Measurements from ENCODE around the gene RETN.

The RETN gene

DNA sequence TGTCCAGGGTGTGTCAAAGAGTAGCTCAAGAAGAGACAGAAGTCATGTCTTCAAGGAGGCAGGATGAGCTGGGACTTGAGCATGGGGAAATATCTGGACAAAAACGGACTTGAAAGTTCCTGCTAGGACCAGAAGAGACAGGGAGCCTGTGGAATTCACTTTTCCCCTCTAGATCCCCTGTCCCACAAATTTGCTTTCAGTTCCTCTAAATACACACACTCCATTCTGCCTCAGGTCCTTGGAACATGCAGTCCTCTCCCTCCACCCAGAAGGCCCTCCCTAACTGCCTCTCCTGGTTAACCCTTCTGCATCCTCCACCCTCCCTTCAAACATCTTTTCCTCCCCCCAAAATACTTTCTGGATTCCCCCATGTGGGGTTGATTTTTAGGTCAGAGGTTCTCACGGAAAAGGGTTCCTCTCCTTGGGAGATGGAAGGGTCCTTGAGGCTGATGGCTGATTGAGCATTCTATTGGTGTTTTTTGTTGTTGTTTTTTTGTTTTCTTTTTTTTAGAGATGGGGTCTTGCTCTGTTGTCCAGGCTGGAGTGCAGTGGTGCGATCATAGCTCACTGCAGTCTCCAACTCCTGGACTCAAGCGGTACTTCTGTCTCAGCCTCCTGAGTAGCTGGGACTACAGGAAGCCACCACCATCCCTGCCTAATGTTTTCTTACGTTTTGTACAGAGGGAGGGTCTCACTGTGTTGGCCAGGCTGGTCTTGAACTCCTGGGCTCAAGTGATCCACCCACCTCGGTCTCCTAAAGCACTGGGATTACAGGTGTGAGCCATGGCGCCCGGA lies 6.9 kb upstream of the RETN start:
- DNase-seq, result no peak

DNA sequence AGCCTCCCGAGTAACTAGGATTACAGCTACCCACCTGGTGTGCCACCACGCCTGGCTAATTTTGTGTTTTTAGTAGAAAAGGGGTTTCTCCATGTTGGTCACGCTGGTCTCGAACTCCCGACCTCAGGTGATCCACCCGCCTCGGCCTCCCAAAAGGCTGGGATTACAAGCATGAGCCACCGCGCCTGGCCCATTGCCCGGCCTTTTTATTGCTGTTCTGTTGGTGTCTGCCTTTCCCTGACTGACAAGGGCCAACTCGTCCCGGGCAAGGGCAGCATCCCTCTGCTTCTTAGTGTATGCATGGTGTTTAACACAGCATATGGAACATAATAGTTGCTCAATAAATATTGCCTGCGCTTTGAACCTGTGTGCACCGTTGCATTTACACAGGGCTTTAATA lies 6.2 kb upstream of the RETN start:
- DNase-seq, result no peak

DNA sequence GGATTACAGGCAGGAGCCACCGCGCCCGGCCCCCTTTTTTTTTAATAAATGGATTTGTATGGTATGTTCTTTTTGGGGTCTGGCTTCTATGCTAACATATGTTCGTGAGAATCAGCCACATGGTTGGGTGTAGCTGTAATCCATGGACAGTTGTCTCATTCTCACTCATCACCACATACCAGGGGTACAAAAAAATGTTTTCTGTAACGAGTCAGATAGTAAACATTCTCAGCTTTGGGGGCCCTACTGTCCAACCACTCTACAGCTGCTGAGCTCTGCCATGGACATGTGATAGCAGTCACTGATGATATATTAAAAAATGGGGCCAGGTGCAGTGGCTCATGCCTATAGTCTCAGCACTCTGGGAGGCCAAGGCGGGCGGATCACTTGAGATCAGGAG lies 5.1 kb upstream of the RETN start:
- no peak for DNase-seq

DNA sequence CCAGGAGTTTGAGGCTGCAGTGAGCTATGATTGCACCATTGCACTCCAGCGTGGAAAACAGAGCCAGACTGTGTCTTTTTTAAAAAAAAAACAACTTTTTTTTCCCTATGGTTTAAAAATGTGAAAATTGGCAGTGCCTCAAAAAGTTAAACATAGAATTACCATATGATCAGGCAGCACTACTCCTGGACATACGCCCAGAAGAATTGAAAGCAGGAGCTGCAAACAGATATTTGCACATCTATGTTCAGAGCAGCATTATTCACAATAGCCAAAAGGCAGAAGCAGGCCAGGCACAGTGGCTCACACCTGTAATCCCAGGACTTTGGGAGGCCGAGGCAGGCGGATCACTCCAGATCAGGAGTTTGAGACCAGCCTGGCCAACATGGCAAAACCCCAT lies 3.8 kb upstream of the RETN start:
- no peak for DNase-seq

DNA sequence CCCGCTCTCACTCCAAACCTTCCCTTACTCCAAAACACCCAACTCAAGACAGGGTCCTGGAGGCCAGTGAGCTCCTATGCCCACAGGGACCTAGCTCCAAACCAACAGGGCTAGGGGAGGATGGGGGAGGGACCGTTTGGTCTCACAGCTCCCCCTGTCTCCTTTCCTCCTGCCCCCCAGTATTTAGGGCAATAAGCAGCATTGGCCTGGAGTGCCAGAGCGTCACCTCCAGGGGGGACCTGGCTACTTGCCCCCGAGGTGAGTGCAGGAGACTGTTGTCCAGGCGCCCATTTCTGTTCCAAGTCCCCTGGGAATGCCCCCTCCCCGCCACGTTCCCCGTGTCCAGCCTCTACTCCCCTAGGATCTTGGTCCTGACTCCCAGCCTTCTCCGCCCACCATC lies 792 bp downstream of the RETN start:
- no peak for DNase-seq

DNA sequence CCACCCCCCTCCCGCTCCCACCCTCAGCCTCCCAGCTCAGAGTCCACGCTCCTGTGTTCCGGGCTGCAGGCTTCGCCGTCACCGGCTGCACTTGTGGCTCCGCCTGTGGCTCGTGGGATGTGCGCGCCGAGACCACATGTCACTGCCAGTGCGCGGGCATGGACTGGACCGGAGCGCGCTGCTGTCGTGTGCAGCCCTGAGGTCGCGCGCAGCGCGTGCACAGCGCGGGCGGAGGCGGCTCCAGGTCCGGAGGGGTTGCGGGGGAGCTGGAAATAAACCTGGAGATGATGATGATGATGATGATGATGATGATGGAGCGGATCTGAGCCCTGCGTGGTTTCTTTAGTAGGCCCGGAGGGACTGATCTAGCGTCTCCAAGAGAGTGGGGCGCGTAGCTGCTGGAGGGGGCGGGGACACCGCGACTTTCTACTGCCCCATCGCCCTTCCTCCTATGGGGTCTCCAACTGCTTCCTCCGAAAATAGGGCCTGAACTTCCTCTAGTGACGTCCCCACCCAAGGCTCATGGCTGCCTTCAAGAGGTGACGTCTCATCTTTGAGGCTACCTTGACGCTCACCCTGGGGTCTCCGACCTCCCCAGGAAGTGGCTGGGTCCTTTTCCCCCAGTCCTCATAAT lies 1.4 kb downstream of the RETN start:
- peak; percentile 65 for DNase-seq

DNA sequence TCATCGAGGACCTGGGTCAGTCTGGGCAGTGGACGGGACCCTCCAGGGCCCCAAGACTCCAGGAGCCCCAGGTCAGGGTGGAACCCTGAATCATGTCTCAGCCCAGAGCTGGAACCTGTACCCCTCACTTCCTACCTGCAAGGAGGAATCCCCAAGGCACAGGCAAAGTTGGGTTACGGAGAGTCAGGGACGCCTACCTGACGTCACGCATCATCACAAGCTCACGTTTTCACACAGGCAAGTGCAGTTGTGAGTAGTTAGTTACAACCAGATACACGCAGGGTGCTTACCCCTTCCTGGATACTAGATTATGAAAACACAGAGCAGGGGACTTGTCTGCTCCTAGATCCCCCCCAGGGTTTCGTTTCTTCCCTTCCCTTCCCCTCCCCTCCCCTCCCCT lies 1.9 kb downstream of the RETN start:
- peak; percentile 36 for DNase-seq

DNA sequence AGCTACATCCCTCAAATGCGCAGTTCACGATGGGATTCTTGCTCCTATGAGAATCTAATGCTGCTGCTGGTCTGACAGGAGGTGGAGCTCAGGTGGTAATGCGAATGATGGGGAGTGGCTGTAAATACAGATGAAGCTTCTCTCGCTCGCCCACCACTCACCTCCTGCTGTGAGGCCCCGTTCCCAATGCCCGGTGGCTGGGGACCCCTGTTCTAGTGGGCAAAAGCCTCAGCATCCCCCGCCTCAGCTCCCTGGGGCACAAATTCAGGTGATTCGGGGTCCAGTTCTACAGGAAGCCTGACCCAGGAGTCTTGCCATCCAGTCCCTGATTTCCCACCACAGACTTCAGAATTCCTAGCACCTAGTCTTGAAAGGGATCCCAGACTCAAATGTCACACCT lies 3.7 kb downstream of the RETN start:
- no peak for DNase-seq

DNA sequence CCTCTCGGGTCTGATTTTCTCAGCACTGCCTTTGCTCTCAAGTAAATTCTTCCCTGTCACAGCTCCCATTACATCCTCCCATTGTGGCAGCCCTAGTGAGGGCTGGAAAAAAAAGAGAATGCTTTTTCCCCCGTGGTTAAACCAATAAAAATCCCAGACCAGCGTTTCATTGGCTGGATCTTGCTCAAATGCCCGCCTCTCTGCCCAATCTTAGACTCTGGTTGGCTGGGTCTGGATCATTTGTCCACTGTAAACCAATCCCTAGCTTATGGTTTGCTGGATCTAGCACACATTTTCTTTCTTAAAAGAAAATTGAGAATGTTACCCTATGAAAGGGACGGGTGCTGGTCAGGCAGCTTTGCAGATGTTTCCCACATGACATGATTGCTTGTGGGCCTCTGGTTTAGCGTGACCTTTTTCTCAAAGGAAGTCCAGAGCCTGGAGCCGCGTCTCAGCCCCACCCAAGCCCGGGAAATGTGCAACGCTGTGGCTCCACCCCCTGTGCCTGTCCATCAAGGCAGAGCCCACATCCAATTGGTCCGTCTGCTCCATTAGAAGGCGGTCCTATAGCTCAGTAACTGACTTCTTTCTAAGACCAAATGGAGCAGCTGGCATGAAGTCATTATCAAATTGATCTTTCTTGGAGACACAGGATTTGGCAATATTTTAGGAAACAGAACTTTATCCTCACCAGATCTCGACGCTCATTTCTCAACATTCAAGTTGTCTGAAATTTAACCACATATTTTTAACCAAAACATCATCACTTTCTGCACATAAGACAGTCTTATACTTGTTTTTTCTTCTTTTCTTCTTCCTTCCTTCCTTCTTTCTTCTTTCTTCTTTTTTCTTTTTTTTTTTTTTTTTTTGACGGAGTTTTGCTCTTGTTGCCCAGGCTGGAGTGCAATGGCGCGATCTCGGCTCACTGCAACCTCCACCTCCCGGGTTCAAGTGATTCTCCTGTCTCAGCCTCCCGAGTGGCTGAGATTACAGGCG lies 5.5 kb downstream of the RETN start:
- peak; percentile 73 for DNase-seq

DNA sequence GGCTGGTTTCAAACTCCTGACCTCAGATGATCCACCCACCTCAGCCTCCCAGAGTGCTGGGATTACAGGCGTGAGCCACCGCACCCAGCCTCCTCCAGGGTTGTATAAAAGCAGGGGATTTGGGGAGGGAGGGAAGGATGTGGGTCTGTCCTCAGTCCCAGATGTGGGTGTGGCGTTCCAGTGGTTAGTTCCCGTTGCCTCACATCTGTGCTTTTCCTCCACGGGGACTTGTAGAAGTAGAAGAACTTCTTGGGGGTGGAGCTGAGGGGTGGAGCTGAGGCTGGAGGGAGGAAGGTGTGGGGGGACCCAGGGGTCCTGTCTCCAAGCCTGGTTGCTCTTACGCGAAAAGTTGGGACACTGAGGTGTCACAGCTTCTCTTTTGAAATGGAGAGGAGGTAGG lies 7.5 kb downstream of the RETN start:
- no peak for DNase-seq

DNA sequence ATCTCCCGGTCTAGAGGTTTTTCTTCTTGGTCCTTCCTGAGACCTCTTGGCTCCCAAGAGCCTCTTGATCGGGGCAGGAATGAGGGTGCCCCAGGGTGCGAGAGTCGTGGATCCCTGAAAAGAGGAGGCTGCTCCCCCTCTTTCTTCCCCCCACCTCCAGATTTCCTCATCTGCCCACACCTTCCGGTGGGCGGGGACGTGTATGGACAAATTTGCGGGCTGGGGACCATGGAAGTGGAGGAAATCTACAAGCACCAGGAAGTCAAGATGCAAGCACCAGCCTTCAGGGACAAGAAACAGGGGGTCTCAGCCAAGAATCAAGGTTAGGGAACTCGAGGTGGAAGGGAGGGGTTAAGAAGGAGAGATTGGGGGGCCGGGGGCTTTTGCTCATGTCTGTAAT lies 8.0 kb downstream of the RETN start, which contains the start of gene MCEMP1:
TSS of gene MCEMP1 (plus strand) at position 237 of the 400 bp plus-strand sequence. CDS start at position 268, 31 bp downstream.
- no peak for DNase-seq

DNA sequence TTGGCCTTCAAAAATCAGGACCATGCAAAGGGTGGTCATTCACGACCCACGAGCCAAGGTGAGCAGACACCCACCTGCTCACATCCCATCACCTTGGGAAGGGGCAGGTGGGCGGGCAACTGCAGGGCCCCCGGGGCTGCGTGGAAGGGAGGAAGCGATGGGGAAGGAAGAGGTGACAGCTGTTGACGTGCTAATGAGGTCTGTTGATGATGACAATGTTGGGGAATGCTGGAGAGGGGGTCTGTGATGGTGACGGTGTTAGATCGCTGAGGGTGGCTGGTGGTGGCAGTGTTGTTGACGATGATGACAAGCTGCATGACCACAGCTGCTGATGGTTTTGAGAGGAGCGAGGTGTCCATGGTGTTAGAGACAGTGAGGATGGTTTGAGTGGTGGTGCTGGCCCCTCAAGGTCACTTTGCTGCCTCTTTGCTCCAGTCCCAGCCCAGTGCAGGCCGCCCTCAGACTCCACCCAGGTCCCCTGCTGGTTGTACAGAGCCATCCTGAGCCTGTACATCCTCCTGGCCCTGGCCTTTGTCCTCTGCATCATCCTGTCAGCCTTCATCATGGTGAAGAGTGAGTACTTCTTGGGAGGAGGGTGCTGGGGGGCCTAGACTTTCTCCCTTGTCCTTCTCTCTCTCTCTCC lies 8.9 kb downstream of the RETN start:
- no peak for DNase-seq

DNA sequence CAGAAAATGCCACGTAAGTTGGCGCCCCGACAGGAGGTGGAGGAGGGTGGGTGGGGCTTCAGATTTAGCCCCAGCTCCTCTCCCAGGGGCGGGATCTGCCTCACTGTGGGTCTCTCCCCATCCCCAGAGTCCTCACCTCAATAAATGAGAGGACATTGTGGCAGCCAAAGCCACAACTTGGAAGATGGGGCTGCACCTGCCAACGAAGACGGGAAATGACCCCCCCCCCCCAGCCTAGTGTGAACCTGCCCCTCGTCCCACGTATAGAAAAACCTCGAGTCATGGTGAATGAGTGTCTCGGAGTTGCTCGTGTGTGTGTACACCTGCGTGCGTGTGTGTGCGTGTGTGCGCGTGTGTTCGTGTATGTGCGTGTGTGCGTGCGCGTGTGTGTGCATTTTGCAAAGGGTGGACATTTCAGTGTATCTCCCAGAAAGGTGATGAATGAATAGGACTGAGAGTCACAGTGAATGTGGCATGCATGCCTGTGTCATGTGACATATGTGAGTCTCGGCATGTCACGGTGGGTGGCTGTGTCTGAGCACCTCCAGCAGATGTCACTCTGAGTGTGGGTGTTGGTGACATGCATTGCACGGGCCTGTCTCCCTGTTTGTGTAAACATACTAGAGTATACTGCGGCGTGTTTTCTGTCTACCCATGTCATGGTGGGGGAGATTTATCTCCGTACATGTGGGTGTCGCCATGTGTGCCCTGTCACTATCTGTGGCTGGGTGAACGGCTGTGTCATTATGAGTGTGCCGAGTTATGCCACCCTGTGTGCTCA lies 10.3 kb downstream of the RETN start:
- peak; percentile 65 for DNase-seq

DNA sequence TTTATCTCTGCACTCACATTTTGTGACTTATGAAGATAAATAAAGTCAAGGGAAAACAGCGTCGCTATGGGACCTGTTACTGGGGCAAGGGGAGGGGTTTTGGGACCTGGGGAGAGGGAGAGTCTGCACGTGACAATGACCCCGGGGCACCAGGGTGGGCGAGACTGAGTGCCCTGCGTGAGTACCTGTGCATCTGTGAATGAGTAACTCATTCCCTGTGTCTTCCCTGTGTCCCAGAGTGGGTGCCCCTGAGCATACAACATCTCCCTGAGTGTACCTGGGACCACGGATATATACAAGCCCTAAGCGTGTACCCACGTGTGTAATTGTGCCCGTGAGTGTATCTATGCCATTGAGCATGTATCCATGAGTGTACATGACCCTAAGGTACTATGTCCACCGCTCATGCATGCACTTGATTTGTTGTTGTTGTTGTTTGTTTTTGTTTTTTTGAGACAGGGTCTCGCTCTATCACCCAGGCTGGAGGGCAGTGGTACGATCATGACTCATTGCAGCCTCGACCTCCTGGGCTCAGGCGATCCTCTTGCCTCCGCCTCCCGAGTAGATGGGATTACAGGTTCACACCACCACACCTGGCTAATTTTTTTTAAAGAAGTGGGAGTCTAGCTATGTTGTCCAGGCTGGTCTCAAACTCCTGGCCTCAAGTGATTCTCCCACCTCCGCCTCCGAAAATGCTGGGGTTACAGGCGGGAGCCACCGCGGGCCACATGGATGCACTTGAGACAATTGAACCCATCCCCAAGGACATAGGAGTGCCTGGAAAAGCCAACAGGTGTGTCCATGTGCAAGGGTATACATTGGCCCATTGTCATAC lies 11.1 kb downstream of the RETN start:
- DNase-seq, result no peak

DNA sequence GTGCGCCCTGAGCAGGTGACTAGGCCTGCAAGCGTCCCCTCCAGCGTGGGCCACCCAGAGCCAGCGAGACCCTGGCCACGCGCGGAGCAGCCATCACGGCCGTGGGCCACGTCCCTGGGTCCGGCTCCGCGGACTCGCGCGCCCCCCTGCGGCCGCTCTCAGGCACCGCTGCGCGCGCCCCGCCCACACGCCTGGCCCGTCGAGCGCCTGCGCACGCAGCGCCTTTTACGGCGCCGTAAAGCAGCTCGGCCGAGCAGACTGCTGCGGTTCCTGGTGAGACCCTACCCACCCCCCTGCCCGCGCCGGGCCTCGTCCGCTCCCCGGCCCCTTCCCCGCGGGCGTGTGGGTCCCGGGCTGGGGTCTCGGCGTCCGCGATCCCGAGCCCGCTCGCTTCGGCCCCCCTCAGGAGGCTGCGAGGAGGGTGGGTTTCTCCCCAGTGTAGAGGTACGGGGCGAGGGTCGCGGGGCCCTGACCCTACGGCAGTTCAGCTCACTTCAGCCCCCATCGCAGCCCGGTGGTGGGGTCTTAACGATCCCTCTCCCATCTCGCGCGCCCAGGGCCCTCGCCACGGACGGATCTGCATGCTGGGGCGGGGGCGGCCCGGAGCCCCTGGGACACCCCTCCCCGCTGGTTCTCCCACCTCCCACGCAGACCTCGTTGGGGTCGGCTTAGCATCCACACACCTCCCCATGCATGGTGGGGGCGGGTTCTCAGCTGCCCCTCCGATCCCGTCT lies 11.9 kb downstream of the RETN start, which contains the start of gene TRAPPC5:
TSS of gene TRAPPC5 (plus strand) at position 228 of the 734 bp plus-strand sequence. CDS start 1,421 bp downstream, outside the sequence.
- DNase-seq, result peak; percentile 86

DNA sequence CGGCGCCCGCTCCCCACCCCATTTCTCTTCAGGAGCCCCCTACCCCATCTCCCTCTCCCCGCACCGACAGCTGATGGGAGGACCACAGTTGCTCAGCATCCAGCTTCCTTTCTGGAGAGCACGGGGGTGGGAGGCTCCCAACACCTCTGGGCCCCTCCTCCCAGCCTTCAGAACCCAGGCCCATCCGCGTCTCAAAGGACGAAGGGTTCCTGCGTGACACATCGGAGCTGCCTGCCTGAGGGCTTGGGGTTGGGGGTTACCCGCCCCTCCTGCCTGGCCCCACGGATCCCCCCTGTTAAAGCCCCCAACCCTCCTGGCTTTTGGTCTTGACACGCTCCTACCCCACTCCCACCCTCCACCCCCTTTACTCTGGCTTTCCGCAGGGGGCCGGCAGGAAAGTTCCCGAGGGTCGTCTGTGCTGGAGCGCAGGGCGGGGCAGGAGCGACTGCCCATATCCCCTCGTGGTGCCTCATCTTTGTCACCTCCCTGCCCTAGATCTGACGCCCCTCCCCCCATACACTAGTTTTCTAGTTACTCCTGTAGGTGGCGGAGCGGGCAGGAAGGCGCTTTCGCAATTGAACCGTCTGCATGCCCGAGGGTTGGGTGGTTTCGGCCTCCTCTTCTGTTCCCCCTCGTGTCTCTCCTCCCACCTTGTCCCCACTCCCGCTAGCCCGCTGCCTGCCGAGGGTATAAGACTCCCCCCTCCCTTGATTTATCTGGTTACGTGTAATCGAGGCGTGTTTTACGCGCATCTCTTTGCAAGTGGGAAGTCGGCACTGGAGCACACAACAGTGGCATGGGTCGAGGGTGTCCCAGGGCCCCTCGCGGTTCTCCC lies 12.7 kb downstream of the RETN start:
- peak; percentile 59 for DNase-seq

DNA sequence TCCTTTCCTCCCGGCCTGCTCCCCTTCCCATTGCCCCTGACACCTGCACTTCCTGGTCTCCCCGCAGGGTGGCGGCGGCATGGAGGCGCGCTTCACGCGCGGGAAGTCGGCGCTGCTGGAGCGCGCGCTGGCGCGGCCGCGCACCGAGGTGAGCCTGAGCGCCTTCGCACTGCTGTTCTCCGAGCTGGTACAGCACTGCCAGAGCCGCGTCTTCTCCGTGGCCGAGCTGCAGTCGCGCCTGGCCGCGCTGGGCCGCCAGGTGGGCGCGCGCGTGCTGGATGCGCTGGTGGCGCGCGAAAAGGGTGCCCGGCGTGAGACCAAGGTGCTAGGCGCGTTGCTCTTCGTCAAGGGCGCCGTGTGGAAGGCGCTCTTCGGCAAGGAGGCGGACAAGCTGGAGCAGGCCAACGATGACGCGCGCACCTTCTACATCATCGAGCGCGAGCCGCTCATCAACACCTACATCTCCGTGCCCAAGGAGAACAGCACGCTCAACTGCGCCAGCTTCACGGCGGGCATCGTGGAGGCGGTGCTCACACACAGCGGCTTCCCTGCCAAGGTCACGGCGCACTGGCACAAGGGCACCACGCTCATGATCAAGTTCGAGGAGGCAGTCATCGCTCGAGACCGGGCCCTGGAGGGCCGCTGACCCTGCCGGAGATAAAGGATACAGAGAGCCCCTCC lies 13.5 kb downstream of the RETN start:
- DNase-seq, result no peak
